Sigmoid colon (tissue), 4 donors: ENCODE measurements around the gene GNL3L.

ENCODE experiments used
- CTCF ChIP-seq, 4 experiments: fragments of 450-650 bp in 3 of 4; fragments of 200-600 bp in 1 of 4; IDR thresholded peaks; one replicate each; pipeline ENCODE4 v1.5.1; 2016 to 2019; ENCODE audit warnings: antibody characterized with exemption in 4 of 4, mild to moderate bottlenecking in 3 of 4, moderate library complexity in 2 of 4
- POLR2A ChIP-seq, 2 donors: fragments of 450-650 bp; IDR thresholded peaks; one replicate each; pipeline ENCODE4 v1.6.1; 2016; ENCODE audit warnings: antibody characterized with exemption in 2 of 2, mild to moderate bottlenecking in 2 of 2, moderate library complexity in 2 of 2
- POLR2AphosphoS5 ChIP-seq, 4 donors: sonication (generic); formaldehyde crosslinking; IDR thresholded peaks; one replicate each; pipeline ENCODE4 v1.6.1; 2017; ENCODE audit warnings: antibody characterized with exemption in 4 of 4

- TF ChIP-seq POLR2AphosphoS5 (IDR thresholded peaks at IDR 0.05) (no peak), CTCF (IDR thresholded peaks at IDR 0.05) (no peak), POLR2A (IDR thresholded peaks at IDR 0.05) (no peak)
Measured at GRCh38 chrX:54495814-54496516, 34.1 kb upstream of the GNL3L start, which contains the start of gene FGD1.
